GM23338 (cell line): ENCODE results near the gene HMCES. TPM values are rescaled to one million over a fixed set of nuclear protein-coding genes. Genes with fewer than 3 reads are reported as not detected.

Experiments used
- ATAC-seq: fragments of 200-7000 bp; cut with Tn5 transposase; 3 replicates; pipeline ENCODE4 v1.9.1; 2020
- DNase-seq: peaks from one replicate; pipeline ENCODE4 v3.0.0-alpha.2; 2015; ENCODE audit warnings: low spot score
- H2AFZ ChIP-seq: fragments of 200-600 bp; sonication (generic); 2 replicates; pipeline ENCODE4 v1.8.0; 2016; ENCODE audit warnings: antibody characterized with exemption, mild to moderate bottlenecking, moderate library complexity
- H3F3A ChIP-seq: fragments of 200-600 bp; sonication (generic); replicated peaks from 2 replicates; pipeline ENCODE4 v1.8.0; 2017; ENCODE audit warnings: antibody characterized with exemption, mixed run types, low read depth
- H3K27ac ChIP-seq: fragments of 200-600 bp; sonication (generic); 2 replicates; pipeline ENCODE4 v1.6.1; 2016; ENCODE audit warnings: low read depth
- H3K27me3 ChIP-seq: fragments of 200-600 bp; sonication (generic); 2 replicates; pipeline ENCODE4 v1.8.0; 2016; ENCODE audit warnings: mild to moderate bottlenecking, mixed run types, moderate library complexity; ENCODE audit not compliant: insufficient read depth
- H3K36me3 ChIP-seq: fragments of 200-600 bp; sonication (generic); 2 replicates; pipeline ENCODE4 v1.8.0; 2016; ENCODE audit warnings: mild to moderate bottlenecking; ENCODE audit not compliant: insufficient read depth
- H3K4me1 ChIP-seq: fragments of 200-600 bp; sonication (generic); 2 replicates; pipeline ENCODE4 v1.8.0; 2016; ENCODE audit warnings: mild to moderate bottlenecking, moderate library complexity; ENCODE audit not compliant: insufficient read depth
- H3K4me2 ChIP-seq: fragments of 200-600 bp; sonication (generic); 2 replicates; pipeline ENCODE4 v1.7.1; 2017; ENCODE audit warnings: mixed run types
- H3K4me3 ChIP-seq: fragments of 200-600 bp; sonication (generic); 2 replicates; pipeline ENCODE4 v1.6.1; 2016; ENCODE audit warnings: mixed run types
- H3K79me2 ChIP-seq: fragments of 200-600 bp; sonication (generic); replicated peaks from 2 replicates; pipeline ENCODE4 v1.8.0; 2017; ENCODE audit warnings: mild to moderate bottlenecking; ENCODE audit not compliant: insufficient read depth
- H3K9me2 ChIP-seq: fragments of 200-600 bp; sonication (generic); 2 replicates; pipeline ENCODE4 v1.8.0; 2017; ENCODE audit not compliant: insufficient read depth
- H4K20me1 ChIP-seq: fragments of 200-600 bp; sonication (generic); replicated peaks from 2 replicates; pipeline ENCODE4 v1.8.0; 2017; ENCODE audit warnings: mild to moderate bottlenecking; ENCODE audit not compliant: insufficient read depth
- H3K27ac Mint-ChIP-seq: 2 replicates; pipeline ENCODE4 v1.8.0; 2020; ENCODE audit warnings: inconsistent platforms, mild to moderate bottlenecking, moderate library complexity, mixed read lengths
- H3K27me3 Mint-ChIP-seq: 3 replicates; pipeline ENCODE4 v1.8.0; 2022; ENCODE audit warnings: low read depth, mild to moderate bottlenecking, moderate library complexity, mixed read lengths, inconsistent platforms; ENCODE audit not compliant: insufficient read depth, poor library complexity
- H3K36me3 Mint-ChIP-seq: 3 replicates; pipeline ENCODE4 v1.8.0; 2021; ENCODE audit warnings: low read depth, mild to moderate bottlenecking, inconsistent platforms, moderate library complexity, mixed read lengths
- H3K4me1 Mint-ChIP-seq: 3 replicates; pipeline ENCODE4 v1.8.0; 2020; ENCODE audit warnings: mild to moderate bottlenecking, inconsistent platforms, mixed read lengths
- H3K4me3 Mint-ChIP-seq: 3 replicates; pipeline ENCODE4 v1.8.0; 2021; ENCODE audit warnings: moderate library complexity, mild to moderate bottlenecking, inconsistent platforms, mixed read lengths
- H3K9me3 Mint-ChIP-seq: 3 replicates; pipeline ENCODE4 v1.8.0; 2020; ENCODE audit warnings: moderate library complexity, mild to moderate bottlenecking, inconsistent platforms, mixed read lengths
- CTCF ChIP-seq, 2 experiments: fragments of 200-600 bp in 1 of 2; sonication (generic) in 1 of 2; conservative IDR thresholded peaks; 2 replicates each; pipeline versions ENCODE4 v1.5.1 to v1.6.1; 2016 to 2017; ENCODE audit warnings: antibody characterized with exemption in 2 of 2, low read depth in 2 of 2, mild to moderate bottlenecking in 2 of 2, moderate library complexity in 1 of 2
- JUNB ChIP-seq: IDR thresholded peaks from one replicate; pipeline ENCODE4 v1.6.1; 2016; ENCODE audit warnings: antibody characterized with exemption; ENCODE audit not compliant: unreplicated experiment
- NANOG ChIP-seq: IDR thresholded peaks from 2 replicates; pipeline ENCODE4 v1.6.1; 2016; ENCODE audit warnings: antibody characterized with exemption, borderline replicate concordance
- STAT1 ChIP-seq: IDR thresholded peaks from one replicate; pipeline ENCODE4 v1.6.1; 2016; ENCODE audit warnings: antibody characterized with exemption; ENCODE audit not compliant: unreplicated experiment
- ZNF462 ChIP-seq: fragments of 250-450 bp; sonication (Bioruptor Pico); IDR thresholded peaks from 2 replicates; pipeline ENCODE4 v1.5.0; 2020; ENCODE audit warnings: mild to moderate bottlenecking, moderate library complexity
- polyA plus RNA-seq: library from polyadenylated mRNA; unstranded; fragments of >200 nt; fragmentation: Nextera tagmentation; extraction: Ambion mirVana; gene quantifications from 2 replicates; pipeline ENCODE4 v1.2.1, GENCODE V29; 2016
- total RNA-seq: library from RNA; depleted of rRNA; stranded (reverse); fragments of >200 nt; shearing (Covaris generic); gene quantifications from 2 replicates; pipeline ENCODE4 v1.2.3, GENCODE V29; 2014

The HMCES gene
- total and polyA plus RNA-seq, 2 experiments from 2014 or later = 36.5 to 44.5 TPM

GRCh38 chr3:129295286-129295685 is 16.6 kb downstream of the HMCES start:
- H3K27me3 Mint-ChIP-seq = no peaks in the 10 kb centered on the region
- ATAC-seq = no peak
- H3K27me3 ChIP-seq = no peaks in the 10 kb centered on the region
- H3K4me1 Mint-ChIP-seq = no peaks in the 10 kb centered on the region
- H3K27ac Mint-ChIP-seq = no peak overlapping the region
- H3K4me3 ChIP-seq = no peak overlapping the region
- no peak overlapping the region for H2AFZ ChIP-seq
- no peaks in the 10 kb centered on the region for H4K20me1 ChIP-seq
- no peak overlapping the region for H3K27ac ChIP-seq
- peaks cover 27% of the 10 kb centered on the region; the same call in 1 of the 2 replicates for H3K36me3 ChIP-seq
- H3K9me2 ChIP-seq = no peaks in the 10 kb centered on the region
- no peak overlapping the region for H3K4me2 ChIP-seq
- TF ChIP-seq STAT1 (no peak), ZNF462 (no peak), NANOG (no peak), CTCF (conservative IDR thresholded peaks at IDR 0.05; ENCODE audit: low read depth in 2 of 2) (no peak), JUNB (no peak)
- H3K36me3 Mint-ChIP-seq = peaks cover 45% of the 10 kb centered on the region
- 0 out of 2 replicates have a peak, but pooled peaks cover 3% of the 10 kb centered on the region for H3F3A ChIP-seq
- no peak overlapping the region for H3K4me3 Mint-ChIP-seq
- DNase-seq = no peak
- no peaks in the 10 kb centered on the region for H3K79me2 ChIP-seq
- no peaks in the 10 kb centered on the region for H3K9me3 Mint-ChIP-seq
- no peaks in the 10 kb centered on the region for H3K4me1 ChIP-seq
